ENCODE measurements around the gene SKI. TPM values are rescaled to one million over a fixed set of nuclear protein-coding genes. Genes with fewer than 3 reads are reported as not detected.

Gene SKI
- total and polyA plus RNA-seq, 2 of the 4 experiments (the other 2 are of a cell fraction): 2.3 to 20.1 TPM

DNA sequence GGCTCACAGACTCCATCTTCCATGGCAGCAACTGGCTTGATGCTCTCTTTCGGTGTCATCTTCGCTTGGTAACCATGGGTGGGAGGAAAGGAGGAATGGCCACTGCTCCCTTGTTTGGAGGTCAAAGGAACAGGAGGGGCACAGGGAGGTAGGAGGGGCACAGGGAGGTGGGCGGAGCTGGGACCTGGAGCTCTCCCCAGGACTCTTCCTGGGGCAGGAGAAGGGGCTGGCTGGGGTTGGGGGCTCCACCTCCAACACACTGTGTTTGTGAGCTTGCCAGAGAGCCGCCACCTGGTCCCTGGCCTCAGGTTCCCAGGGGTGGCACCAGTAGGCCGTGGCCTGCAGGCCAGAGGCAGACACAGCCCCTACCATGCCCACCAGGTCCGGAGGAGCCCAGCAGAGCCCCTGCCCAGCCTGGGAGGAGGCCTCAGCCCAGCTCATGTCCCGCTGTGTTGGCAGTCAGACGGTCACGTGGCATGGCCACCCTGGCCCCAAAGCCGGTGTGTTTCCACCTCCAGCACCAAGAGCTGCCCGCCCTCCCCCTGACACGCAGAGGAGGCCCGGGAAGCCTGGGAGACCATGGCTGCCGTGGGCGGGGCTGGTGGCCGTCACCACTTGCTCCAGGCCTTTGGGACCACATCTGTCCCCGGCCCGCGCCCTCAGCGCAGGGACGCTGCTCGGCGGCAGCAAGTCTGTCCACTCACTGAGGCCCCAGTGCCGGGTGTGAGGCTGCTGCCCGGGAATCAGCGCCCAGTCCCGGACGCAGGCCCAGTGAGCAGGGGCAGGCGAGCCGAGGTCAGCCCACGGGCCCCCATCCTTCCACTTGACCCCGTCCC, 89.3 kb downstream of the SKI start:
- no peak overlapping the region for H3K4me2 ChIP-seq (ENCODE audit: low read depth, low read length)
- POLR2A ChIA-PET (ENCODE audit: unreplicated experiment): no interaction called here
- TF ChIP-seq, protein P1, sequence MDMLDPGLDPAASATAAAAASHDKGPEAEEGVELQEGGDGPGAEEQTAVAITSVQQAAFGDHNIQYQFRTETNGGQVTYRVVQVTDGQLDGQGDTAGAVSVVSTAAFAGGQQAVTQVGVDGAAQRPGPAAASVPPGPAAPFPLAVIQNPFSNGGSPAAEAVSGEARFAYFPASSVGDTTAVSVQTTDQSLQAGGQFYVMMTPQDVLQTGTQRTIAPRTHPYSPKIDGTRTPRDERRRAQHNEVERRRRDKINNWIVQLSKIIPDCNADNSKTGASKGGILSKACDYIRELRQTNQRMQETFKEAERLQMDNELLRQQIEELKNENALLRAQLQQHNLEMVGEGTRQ (IDR thresholded peaks at IDR 0.05; ENCODE audit: low read depth, low read length): no peak
- TF ChIP-seq POLR2A (IDR thresholded peaks at IDR 0.05; ENCODE audit: low read depth, low read length): no peak
- TF ChIP-seq CHD1 (IDR thresholded peaks at IDR 0.05; ENCODE audit: low read depth, low read length): no peak
- no peak for TF ChIP-seq RAD21 (IDR thresholded peaks at IDR 0.05; ENCODE audit: low read length)
- no peak for TF ChIP-seq BHLHE40 (IDR thresholded peaks at IDR 0.05; ENCODE audit: low read depth, low read length)
- TF ChIP-seq, protein P2, sequence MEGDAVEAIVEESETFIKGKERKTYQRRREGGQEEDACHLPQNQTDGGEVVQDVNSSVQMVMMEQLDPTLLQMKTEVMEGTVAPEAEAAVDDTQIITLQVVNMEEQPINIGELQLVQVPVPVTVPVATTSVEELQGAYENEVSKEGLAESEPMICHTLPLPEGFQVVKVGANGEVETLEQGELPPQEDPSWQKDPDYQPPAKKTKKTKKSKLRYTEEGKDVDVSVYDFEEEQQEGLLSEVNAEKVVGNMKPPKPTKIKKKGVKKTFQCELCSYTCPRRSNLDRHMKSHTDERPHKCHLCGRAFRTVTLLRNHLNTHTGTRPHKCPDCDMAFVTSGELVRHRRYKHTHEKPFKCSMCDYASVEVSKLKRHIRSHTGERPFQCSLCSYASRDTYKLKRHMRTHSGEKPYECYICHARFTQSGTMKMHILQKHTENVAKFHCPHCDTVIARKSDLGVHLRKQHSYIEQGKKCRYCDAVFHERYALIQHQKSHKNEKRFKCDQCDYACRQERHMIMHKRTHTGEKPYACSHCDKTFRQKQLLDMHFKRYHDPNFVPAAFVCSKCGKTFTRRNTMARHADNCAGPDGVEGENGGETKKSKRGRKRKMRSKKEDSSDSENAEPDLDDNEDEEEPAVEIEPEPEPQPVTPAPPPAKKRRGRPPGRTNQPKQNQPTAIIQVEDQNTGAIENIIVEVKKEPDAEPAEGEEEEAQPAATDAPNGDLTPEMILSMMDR (conservative IDR thresholded peaks at IDR 0.05; ENCODE audit: low read depth, low read length): no peak
- no peak for TF ChIP-seq MXI1 (IDR thresholded peaks at IDR 0.05; ENCODE audit: borderline replicate concordance, low read depth, low read length)
- no peak for TF ChIP-seq MAFK (IDR thresholded peaks at IDR 0.05; ENCODE audit: low read depth, low read length)
- TF ChIP-seq CEBPB (IDR thresholded peaks at IDR 0.05; ENCODE audit: low read depth, low read length): no peak
- no peak for TF ChIP-seq RCOR1 (IDR thresholded peaks at IDR 0.05; ENCODE audit: insufficient replicate concordance, low read length)
- no peak for TF ChIP-seq RFX5 (IDR thresholded peaks at IDR 0.05; ENCODE audit: low read depth, low read length)
- no peak for TF ChIP-seq NFE2L2 (IDR thresholded peaks at IDR 0.05; ENCODE audit: low read depth, low read length)
- no peak for TF ChIP-seq MAZ (IDR thresholded peaks at IDR 0.05; ENCODE audit: borderline replicate concordance, low read depth, low read length)
- TF ChIP-seq SMC3 (IDR thresholded peaks at IDR 0.05; ENCODE audit: low read depth, low read length): no peak
- TF ChIP-seq FOS (IDR thresholded peaks at IDR 0.05; ENCODE audit: low read depth, low read length): no peak

More for the DNA sequence above, 89.3 kb downstream of the SKI start:
- Histone ChIP-seq H3K14ac (replicated peaks; ENCODE audit: low read depth, low read length) (no peak overlapping the region), H2BK15ac (ENCODE audit: low read depth, low read length) (no peak overlapping the region), H4K20me1 (ENCODE audit: insufficient read depth, low read length) (no peaks in the 10 kb centered on the region), H3K9me3 (ENCODE audit: control insufficient read depth, insufficient read depth, low read length) (no peaks in the 10 kb centered on the region), H3K9me1 (ENCODE audit: insufficient read depth, low read length) (no peaks in the 10 kb centered on the region), H2BK5ac (ENCODE audit: low read depth, low read length, poor library complexity, severe bottlenecking) (no peak overlapping the region), H2AFZ (replicated peaks; ENCODE audit: low read length, poor library complexity) (peak overlapping the region; percentile 83), H4K8ac (ENCODE audit: low read depth in 2 of 2, low read length in 2 of 2) (peak overlapping the region in 1 of 2 experiments; percentile 50; a peak in 1 of 4 replicates), H3K79me1 (ENCODE audit: low read depth in 1 of 2, low read length in 2 of 2) (peaks cover 0 to 17% of the 10 kb centered on the region in 2 experiments; a peak in 1 of 4 replicates), H2AK5ac (ENCODE audit: low read depth, low read length) (peak overlapping the region; percentile 86; the same call in 1 of the 2 replicates), H3K4ac (ENCODE audit: low read depth, low read length) (0 out of 2 replicates have a peak overlapping the region, but pooled peaks have one; percentile 54), H4K5ac (ENCODE audit: low read depth, low read length) (no peak overlapping the region), H2AK9ac (replicated peaks; ENCODE audit: low read depth, low read length, poor library complexity) (peak overlapping the region; percentile 73), H3K4me1 (ENCODE audit: control insufficient read depth, insufficient read depth, low read length) (peaks cover 29% of the 10 kb centered on the region), H3K18ac (ENCODE audit: low read depth, low read length) (no peak overlapping the region), H3K56ac (ENCODE audit: extremely low read depth, insufficient read depth, low read length) (no peak overlapping the region), H3K4me3 (ENCODE audit: insufficient read depth, low read depth, low read length) (no peak overlapping the region), H3K9ac (ENCODE audit: low read depth, low read length) (no peak overlapping the region), H3K36me3 (ENCODE audit: control insufficient read depth, insufficient read depth, low read length) (no peaks in the 10 kb centered on the region), H4K91ac (ENCODE audit: insufficient read depth, low read depth, low read length) (no peak overlapping the region), H2BK120ac (ENCODE audit: low read depth, low read length) (no peak overlapping the region), H3K23ac (ENCODE audit: low read depth, low read length) (no peak overlapping the region), H3K27ac (ENCODE audit: insufficient read depth, low read length) (no peak overlapping the region), H2BK20ac (ENCODE audit: low read depth, low read length) (no peak overlapping the region), H3K27me3 (ENCODE audit: control insufficient read depth, insufficient read depth, low read length) (no peaks in the 10 kb centered on the region)
- CTCF ChIA-PET: no interaction called here
- in situ Hi-C loops (cut with MboI; ENCODE audit: low sequenced_read_pairs) (no loop called here), intact Hi-C loops (cut with micrococcal nuclease) (no loop called here), dilution Hi-C loops (cut with HindIII; ENCODE audit: low sequenced_read_pairs, unreplicated experiment) (no loop called here)
- DNase-seq (no peak), ATAC-seq (ENCODE audit: low read depth) (no peak)
- no TSS peak for BruUV-seq (replicated peaks)
- WGBS, 2 experiments (ENCODE audit: extremely low coverage in 2 of 2, insufficient read length in 1 of 2): 94% methylated on average over 15 of the region's 32 CpGs; no CpG with 5 or more reads in 1 of the 2 experiments
